COLO829 (cell line): ENCODE results near the gene CPHXL2.
A peak's percentile ranks its signal among the peaks of the same experiment; 100 is the strongest.

Experiments used
- DNase-seq: peaks from one replicate; pipeline ENCODE4 v3.0.0; 2012; ENCODE audit warnings: low spot score

CPHXL2 gene

DNA sequence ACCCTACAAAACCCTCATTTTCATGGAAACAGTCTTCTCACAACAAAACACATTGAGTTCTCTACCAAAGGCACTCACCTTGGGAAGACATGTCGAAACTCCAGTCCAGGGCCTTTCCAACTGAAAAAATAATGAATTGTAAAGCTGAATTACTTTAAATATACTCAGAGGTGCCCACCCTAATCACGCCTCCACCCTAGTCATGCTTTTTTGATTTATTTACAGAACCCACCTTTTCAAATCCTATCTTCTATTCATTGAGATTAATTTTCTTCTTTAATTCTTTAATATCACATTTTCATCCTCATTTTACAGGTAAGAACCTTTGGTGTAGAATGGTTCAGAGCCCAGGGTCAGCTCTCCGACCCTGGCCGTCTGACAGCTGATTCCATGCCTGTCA is at the start of gene CPHXL2:
Gene CPHXL2 (minus strand): TSS at position 101 of the 400 bp plus-strand sequence. CDS start 10 bp downstream, at position 91.
- DNase-seq, result no peak

DNA sequence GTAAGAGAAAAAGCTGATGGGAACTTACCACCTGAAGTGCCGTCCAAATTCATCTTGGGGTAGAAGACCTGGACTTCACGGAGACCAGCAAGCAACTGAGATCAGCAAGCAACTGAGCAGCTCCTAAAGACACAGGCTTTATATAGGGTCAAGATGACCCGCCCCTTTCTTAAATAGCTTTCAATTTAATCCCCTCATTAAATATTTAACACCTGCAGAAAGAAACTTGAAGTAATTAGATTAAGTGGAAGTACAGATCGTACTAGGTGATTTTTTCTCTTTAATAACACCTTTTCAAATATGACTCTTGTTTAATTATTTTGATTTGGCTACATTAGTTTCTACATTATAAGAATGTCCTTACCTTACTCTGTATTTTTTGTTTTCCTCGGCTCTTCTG is 49.6 kb upstream of the CPHXL2 start, which contains the start of gene CPHXL:
Gene CPHXL (minus strand): TSS at position 101 of the 400 bp plus-strand sequence. CDS start 48 bp downstream, at position 53.
- DNase-seq, result no peak

DNA sequence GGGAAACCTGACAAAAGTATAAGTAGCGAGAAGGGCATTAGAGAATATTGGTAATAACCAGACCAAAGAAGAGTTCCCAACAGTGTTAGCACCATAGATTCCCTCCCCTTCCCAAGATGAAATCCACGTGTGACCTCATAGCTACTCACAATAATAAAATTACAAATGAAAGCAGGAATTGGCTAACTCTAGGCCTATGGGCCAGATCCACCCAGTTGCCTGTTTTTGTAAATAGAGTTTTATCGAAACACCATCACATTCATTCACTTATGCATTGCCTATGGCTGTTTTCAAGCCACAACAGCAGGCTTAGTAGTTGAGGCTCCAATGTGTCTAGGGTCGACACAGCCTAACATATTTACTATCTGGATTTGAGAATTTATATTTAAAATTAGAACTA is 41.6 kb upstream of the CPHXL2 start:
- no peak for DNase-seq

DNA sequence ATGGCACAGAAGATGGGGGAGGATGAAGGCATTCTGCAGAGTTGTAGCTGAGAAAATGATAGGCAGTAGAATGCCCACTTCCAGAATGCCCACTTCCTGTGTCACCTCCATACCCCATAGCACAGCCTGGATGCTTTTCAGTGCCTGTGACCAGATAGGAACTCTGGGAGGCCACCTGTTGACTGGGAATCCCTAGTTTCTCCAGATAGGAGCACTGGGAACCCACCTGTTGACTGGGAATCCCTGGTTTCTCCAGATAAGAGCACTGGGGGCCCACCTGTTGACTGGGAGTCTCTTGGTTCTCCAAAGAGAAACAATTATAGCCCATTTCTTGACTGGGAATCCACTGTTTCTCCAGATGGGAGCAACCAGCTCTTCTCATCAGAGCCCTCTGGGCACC is 37.9 kb upstream of the CPHXL2 start:
- DNase-seq, result no peak

DNA sequence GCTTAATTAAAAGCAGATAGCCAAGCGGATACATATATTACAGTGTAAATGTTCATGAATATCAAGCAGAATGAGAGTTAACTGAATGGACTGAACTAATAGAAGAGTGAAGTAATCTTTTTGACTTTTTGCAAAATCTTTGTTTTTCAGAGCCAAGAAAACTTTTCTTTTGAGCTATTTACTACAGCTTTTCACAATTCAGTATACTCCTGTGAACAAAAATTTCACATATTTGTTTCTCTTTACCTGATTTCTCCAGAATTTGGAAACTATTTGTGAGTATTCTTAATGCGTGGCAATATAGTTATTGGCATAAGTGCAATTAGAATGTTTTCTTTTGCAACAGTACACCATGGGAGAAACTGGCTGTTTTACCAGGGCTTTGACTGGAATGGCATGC is 33.5 kb upstream of the CPHXL2 start:
- DNase-seq, result no peak

DNA sequence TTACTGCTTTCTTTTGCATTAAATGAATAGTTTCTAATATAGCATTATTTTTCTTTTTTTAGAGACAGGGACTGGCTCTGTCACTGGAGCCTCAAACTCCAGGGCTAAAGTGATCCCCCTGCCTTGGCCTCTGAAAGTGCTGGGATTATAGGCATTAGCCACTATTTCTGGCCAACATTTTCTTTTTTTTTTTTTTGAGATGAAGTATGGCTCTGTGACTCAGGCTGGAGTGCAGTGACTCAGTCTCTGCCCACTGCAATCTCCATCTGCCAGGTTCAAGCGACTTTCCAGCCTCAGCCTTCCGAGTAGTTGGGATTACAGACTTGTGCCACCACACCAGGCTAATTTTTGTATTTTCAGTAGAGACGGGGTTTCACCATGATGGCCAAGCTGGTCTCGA is 26.5 kb upstream of the CPHXL2 start:
- no peak for DNase-seq

DNA sequence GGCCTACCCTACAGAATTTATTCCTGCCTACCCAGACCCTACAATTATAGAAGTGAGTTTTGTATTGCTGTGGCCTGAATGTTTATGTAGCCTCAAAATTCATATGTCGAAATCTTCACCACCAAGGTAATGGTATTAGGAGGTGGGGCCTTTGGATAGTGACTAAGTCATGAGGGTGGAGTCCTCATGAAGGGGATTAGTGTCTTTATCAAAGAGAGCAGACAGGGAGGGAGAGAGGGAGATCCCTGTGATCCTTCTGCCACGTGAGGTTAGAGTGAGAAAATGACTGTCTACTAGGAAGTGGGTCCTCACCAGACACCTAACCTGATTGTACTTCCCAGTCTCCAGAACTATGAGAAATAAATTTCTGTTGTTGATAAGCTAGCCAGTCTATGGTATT is 25.4 kb upstream of the CPHXL2 start:
- DNase-seq, result no peak

DNA sequence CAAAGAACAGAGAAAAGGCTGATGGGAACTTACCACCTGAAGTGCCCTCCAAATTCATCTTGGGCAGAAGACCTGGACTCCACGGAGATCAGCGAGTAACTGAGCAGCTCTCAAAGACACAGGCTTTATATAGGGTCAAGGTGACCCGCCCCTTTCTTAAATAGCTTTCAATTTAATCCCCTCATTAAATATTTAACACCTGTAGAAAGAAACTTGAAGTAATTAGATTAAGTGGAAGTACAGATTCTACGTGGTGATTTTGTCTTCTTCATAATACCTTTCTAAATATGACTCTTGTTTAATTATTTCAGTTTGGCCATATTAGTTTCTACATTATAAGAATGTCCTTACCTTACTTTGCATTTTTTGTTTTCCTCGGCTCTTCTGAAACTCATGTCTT is 24.6 kb upstream of the CPHXL2 start, which contains the start of gene DUXB:
Gene DUXB (minus strand): TSS at position 101 of the 400 bp plus-strand sequence. CDS start 43 bp downstream, at position 58.
- DNase-seq, result no peak

DNA sequence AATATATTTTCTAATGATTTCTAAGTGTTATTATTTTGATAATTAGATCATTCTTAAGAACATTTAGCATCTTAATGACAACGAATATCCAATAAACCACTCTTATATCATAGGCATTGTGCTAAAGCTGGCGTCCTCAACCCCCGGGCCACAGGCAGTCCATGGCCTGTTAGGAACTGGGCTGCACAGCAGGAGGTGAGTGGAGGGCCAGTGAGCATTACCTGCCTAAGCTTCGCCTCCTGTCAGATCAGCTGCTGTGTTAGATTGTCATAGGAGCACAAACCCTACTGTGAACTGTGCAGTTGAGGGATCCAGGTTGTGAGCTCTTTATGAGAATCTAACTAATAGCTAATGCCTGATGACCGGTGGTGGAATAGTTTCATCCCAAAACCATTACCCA is 20.8 kb upstream of the CPHXL2 start:
- DNase-seq, result no peak

DNA sequence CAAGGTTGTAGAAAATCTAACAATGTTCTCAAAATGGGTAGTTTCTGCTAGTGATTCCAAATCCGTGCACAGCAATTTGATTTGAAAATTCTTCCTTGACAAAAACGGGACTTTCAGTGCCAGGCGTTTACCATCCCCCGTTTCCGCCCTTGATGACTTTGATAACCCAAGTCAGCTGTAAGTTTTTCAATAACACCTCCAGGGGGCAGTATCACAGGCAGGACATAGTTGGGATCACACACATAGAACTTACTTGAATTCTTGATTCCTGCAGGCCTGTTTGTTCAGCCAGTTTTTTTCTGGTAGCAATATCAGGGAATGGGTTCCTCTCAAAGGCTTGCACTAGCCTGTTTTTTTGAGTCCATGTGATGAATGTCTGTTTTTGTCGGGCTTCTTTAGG is 18.9 kb upstream of the CPHXL2 start:
- DNase-seq, result no peak

DNA sequence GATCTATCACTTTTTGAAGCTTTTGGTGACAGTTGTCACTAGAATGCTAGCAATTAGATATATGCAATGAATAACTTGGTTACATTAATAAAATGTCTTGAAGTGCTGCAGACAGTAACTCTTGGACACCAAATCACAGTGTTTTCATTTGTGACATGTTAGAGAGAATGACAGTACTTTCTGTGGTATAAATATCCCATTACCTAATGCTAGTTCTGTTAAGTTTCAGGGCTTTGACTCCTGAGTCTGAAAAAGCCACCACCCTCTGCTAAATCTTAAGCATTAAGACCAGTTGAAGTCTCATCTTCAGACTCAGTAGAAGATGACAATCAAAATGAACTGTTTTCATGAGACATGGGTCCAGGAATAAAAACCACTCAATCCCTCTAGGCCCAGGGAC is 10.6 kb upstream of the CPHXL2 start:
- no peak for DNase-seq

DNA sequence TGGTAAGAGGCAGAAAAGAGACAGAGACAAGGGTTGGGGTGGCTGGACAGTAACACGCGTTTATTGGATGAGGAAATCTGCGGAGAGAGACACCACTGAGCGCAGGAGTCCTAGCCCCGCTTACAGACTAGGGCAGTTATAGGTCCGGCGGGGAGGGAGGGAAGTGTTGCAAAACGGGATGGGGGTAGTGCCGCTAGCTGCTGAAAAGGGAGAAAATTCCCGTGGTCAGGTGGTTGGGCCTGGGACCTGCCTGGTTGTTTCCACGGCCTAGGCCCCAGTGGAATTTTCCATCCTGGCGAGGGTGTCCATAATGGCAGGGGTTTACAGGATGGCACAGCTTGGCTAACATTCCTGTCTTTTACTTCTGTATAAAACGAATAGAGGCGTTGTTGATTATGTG is 5.5 kb upstream of the CPHXL2 start:
- DNase-seq, result no peak

DNA sequence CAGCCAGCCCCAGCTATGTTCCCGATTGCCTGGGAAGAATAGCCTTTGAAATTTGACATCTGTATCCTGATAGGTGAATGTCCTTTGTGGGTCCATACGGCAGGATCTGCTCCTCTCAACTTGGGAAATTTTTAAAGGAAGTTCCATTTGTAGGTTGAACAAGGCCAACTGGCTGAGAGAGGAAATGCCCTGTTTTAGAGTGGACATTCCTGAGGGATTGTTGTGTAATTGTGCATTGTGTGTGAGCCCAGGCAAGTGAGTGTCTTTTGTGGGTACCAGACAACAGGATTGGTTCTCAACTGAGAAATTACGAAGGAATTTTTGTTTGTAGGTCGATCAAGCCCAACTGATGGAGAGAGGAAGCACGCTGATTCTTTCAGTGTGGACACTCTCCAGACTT is 2.6 kb upstream of the CPHXL2 start:
- no peak for DNase-seq

DNA sequence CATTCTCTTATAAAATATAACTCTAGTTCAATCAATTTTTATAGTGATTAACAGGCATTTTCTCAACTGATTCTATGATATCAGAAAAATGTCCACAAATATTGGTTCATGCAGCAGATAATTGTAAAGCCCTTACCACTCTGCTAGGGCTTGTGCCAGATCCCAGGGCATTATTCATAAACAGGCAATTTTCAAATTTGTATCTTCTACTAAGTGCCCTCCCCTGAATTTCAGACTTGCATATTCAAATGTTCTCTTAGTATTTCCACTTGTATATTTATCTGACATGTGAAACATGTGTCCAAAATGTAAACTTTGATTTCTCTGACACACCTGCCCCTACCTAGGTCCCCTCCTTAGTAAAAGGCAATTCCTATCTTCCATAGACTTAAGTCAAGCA is 9.3 kb downstream of the CPHXL2 start:
- DNase-seq, result no peak

DNA sequence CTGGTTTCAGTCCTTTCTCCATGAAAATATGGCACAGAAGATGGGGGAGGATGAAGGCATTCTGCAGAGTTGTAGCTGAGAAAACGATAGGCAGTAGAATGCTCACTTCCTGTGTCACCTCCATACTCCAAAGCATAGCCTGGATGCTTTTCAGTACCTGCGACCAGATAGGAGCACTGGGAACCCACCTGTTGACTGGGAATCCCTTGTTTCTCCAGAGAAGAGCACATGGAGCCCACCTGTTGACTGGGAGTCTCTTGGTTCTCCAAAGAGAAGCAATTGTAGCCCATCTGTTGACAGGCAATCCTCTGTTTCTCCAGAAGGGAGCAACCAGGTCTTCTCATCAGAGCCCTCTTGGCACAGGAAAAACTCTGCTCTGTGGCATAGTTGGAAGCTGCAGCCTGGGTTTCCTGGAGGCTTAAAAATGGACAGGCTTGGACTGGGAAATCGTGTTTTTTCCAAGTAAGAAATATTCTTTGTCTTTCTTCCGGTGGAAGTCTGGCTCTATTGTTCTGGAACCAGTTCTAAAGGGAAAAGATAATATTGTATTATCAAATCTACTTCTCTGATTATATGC is 16.0 kb downstream of the CPHXL2 start:
- no peak for DNase-seq

DNA sequence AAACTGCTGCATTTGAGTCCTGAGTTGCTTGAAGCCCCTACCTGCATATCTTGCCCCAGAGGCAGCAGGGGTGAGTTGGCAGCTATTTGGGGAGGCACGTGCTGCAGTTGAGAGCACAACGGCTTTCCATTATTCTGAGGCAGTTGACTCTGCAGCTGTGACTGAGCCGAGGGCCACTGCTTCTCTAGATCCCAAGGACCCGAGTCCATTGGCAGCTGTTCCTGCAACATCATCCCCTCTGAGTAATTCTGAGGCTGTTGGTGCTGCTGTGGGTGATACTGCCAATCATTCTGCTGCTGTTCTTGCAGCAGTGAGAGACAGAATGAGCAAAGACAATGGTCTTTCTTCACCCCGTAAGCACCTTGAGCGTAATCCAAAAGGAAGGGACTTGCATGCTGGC is 16.5 kb downstream of the CPHXL2 start:
- no peak for DNase-seq

DNA sequence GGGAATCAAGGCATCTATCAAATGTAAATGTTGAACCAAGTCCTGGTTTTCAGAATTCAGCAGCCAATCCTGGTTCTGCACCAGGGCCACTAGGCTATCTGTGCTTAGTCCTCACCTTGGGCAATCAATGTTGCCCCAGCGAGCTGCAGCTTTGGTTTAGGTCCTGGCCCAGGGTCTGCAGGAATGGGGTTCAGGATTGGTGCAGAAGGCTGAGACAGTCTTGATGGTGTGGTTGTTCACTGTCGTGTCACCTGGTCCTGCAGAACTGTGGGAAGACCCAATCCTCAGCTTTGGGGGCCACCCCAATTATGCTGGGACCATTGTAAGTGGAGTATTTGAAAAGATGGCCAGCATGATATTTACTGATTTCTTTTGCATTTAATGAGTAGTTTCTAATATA is 18.6 kb downstream of the CPHXL2 start:
- no peak for DNase-seq

DNA sequence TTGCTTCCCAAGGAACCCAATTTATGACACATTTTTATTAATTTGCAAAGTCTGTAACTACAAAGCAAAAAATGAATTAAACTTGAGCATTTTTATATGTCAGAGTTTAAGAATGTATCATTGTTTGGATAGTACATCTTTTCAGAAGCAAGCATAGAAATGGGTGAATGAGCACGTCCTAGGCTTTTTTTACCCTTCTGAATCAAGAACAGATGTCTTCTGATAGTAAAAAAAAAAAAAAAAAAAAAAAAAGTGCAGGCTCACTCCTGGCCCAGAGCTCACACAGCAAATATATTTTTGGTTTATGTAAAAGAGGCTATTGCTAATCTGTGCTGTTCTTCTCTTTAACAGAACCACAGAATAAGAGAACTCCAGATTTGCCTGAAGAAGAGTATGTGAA is 22.9 kb downstream of the CPHXL2 start:
- no peak for DNase-seq

DNA sequence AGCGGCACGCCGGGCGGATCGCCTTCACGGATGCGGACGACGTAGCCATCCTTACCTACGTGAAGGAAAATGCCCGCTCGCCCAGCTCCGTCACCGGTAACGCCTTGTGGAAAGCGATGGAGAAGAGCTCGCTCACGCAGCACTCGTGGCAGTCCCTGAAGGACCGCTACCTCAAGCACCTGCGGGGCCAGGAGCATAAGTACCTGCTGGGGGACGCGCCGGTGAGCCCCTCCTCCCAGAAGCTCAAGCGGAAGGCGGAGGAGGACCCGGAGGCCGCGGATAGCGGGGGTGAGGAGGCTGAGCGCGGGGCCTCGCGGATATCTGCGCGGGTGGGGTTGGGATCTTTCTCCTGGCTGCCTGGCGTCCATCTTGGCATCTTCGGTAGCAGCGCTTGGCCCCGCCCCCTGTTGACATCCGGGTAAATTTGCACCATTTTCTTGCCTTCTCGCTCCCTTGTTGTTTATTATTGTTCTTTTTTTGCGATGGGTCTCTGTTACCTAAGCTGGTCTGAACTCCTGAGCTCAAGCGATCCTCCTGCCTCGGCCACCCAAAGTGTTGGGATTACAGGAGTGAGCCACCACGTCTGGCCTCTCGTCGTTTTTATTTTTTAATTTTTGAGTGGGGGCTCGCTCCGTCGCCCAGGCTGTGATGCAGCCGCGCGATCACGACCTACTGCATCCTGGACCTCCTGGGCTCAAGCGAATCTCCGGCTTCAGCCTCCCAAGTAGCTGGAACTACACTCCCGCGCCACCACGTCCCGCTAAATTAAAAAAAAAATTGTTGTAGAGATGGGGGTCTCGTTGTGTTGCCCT is 28.3 kb downstream of the CPHXL2 start:
- DNase-seq, result peak; percentile 59

DNA sequence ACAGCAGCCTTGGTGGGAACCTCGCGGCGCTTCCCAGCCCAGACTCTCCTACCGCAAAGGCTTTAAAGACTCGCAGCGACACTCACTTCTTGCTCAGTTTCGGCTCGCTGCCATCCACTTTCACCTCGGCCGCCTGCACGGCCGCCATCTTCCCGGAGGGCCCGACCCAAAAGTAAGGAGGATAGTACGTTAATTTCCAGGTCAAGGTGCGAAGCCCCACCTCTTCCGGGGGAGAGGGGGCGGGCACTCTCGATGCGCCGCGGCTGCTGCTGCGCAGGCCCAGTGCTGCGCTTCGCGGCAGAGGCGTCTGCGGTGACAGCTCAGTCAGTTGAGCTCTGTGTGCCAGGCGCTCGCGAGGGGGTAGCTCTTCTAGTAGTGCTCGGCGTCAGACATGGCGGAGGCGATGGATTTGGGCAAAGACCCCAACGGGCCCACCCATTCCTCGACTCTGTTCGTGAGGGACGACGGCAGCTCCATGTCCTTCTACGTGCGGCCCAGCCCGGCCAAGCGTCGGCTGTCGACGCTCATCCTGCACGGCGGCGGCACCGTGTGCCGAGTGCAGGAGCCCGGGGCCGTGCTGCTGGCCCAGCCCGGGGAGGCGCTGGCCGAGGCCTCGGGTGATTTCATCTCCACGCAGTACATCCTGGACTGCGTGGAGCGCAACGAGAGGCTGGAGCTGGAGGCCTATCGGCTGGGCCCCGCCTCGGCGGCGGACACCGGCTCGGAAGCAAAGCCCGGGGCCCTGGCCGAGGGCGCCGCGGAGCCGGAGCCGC is 29.1 kb downstream of the CPHXL2 start, which contains the start of the genes KARS1 and TERF2IP:
Gene KARS1 (minus strand): TSS at position 174 of the 773 bp plus-strand sequence. CDS start 26 bp downstream, at position 148.
Gene TERF2IP (plus strand): TSS at position 282 of the 773 bp plus-strand sequence. CDS start 110 bp downstream, at position 392.
- DNase-seq, result peak; percentile 87

DNA sequence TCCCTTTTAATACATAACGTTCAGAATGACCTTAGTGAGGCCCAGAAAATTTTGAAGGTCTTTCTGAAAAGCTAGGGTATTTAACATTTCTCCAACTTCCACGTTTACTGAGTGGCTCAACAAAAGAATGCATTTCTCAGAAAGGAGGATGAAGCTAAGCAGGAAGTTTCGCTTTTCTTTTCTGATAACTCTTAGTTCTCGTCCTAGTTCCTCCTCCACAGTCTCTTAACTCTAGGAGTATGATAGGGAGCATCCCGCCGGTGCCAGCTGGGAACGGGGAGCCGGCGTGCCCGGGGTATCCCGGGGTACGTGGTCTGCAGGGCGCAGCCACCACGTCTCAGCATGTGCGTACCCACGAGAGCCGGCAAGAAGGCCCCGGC is 29.7 kb downstream of the CPHXL2 start:
- no peak for DNase-seq

DNA sequence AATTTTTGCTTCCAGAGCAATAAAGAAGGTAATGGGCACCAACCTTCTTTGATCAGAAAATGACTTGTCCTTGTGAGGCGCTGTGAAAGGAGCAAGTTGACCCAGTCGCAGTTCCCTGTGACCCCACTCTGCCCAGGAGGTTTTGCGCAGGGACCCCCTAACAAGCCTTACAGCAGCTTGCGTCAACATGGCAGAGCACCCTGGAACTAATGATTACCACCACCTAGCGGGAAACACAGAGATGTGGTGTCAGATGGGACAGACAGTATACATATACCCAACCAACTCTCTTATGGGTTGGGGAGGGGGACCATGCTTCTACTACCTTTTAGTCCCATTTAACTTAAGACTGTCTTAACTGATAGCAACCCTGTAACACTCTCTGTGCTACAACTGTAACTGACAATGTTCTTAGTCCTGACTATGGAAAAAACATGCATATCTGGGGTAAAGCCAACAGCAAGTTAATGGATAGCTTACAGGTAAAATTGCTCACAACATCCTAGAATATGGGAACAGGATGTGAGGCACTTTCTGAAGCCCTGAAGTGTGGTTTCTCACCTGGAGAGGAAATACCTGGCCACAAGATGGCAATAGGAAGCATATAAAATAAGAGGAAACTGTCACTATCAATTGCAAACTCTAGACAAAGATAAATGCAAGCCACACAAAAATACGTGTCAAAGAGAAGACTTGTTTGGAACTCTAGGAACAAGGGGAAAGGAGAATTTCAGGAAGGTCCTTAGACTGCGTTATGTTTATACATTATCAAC is 32.4 kb downstream of the CPHXL2 start:
- DNase-seq, result no peak
